HG02571 (cell line): ENCODE results near the gene HSPB8.

ENCODE experiments used
- ATAC-seq: cut with Tn5 transposase; IDR thresholded peaks from one replicate; pipeline ENCODE4 v1.9.1; 2021; ENCODE audit warnings: mild to moderate bottlenecking, moderate library complexity; ENCODE audit not compliant: unreplicated experiment

HSPB8 gene, protein sequence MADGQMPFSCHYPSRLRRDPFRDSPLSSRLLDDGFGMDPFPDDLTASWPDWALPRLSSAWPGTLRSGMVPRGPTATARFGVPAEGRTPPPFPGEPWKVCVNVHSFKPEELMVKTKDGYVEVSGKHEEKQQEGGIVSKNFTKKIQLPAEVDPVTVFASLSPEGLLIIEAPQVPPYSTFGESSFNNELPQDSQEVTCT

GRCh38 chr12:119178544-119179334 is at the start of gene HSPB8:
Gene HSPB8, plus strand, starts transcription at chr12:119178931. Its CDS starts 382 bp downstream, at chr12:119179313.
- no peak for ATAC-seq

DNA sequence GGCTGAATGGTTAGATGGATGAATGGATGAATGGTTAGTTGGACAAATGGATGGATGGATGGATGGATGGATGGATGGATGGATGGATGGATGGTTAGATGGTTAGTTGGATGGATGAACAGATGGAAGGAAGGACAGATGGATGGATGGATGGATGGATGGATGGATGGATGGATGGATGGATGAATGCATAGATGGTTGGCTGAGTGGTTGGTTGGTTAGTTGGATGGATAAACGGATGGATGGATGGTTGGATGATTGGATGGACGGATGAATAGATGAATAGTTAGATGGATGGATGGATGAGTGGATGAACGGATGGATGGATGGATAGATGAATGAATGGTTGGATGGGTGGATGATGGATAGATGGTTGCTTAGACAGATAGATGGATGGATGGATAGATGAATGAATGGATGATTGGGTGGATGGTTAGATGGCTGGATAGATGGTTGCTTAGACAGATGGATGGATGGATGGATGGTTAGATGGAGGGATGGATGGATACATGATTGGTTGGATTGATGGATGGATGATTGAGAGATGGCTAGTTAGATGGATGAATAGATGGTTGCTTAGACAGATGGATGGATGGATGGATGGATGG is 48.8 kb upstream of the HSPB8 start:
- no peak for ATAC-seq

DNA sequence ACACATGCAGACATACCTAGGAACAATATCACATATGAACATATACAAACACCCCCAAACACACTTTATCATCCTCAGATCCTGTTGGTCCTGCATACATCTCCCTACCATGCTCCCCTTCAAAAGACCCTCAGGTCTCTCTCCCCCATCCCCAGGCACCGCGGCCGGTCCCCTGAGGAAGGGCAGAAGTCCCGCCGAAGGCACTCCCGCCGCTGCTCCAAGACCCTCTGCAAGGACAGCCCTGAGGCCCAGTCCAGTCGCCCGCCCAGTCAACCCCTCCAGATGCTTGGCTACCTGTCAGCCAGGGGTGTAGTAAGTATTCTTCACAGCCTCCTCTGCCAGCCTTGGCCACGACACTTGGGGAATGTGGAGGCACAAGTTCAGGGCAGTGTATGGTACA is 48.2 kb upstream of the HSPB8 start:
- ATAC-seq, result no peak

DNA sequence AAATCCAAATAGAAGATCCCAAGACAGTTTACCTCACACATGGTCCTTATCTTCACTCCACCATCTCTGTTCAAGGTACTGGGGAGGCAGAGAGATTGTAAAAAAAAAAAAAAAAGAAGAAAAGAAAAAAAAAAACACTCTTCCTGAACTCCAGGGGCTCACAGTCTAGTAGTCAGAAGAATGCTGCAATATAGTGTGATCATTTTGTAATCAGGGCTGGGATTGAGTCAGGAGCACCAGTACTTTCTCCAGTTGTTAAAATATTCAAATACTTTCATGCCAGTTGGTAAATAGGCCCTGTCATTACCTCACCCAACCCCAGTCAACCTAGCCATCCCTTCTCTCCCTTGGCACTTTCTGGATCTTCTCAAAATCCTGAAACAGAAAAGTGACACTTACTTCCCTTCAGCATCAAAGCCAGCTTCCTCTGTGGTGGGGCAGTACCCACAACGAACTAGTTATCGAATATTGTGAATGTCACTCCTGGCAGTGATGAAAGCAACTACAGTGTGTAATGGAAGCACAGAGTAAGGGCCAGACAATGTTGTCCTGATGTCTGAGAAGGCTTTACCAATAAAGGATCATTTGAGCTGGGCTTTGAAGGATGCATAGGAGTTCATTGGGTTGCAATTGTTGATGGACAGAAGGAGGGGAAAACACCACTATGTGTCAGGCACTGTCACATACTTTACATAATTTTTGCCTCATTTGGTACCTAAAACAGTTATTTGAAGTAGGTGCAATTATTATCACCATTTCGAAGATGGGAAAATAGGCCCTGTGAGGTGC is 44.3 kb upstream of the HSPB8 start:
- ATAC-seq, result no peak

- ATAC-seq, result no peak
Observed at GRCh38 chr12:119136811-119137410, 41.8 kb upstream of the HSPB8 start.

DNA sequence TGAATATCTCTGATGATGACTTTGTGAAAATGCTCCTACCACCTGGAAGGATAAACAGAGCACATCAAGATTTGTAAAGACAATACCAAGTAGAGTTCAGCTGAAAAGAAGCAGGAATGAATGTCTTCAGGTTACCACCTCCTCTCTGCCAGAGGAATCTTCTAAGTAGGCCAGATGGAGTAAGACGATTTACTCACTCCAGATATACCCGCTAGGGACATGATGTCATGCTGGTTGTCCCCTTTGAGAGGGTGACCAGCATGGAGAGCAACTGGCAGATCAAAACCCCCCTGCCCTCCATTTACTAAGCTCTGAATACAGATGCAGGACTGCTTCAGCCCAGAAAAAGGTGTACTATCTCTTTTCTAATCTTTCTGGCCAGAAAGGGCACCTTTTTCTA is 39.3 kb upstream of the HSPB8 start:
- no peak for ATAC-seq

GRCh38 chr12:119145367-119145766 is 33.4 kb upstream of the HSPB8 start:
- ATAC-seq, result no peak

GRCh38 chr12:119147847-119148448 is 30.8 kb upstream of the HSPB8 start:
- no peak for ATAC-seq

GRCh38 chr12:119149270-119149669 is 29.5 kb upstream of the HSPB8 start:
- ATAC-seq, result no peak

GRCh38 chr12:119151445-119152026 is 27.2 kb upstream of the HSPB8 start:
- no peak for ATAC-seq

- no peak for ATAC-seq
Observed at GRCh38 chr12:119153477-119154434, 25.0 kb upstream of the HSPB8 start.

DNA sequence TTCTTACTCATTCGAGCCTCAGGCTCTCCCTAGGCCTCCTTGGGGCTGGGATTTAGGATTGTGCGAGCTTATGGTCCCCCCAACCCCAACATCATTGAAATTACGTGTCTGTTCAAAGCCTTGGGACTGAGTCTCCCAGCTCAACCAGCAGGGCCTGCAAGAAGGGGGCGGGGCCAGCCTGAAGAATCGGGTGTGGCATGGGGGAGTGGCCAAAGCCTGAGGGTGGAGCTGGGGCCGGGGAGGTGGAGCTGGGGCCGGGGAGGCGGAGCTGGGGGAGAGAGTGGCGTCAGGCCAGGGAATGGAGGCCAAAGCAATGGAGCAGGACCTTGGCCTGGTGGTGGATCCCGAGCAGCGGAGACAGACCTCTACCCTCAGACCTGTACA is 24.3 kb upstream of the HSPB8 start:
- ATAC-seq, result no peak

DNA sequence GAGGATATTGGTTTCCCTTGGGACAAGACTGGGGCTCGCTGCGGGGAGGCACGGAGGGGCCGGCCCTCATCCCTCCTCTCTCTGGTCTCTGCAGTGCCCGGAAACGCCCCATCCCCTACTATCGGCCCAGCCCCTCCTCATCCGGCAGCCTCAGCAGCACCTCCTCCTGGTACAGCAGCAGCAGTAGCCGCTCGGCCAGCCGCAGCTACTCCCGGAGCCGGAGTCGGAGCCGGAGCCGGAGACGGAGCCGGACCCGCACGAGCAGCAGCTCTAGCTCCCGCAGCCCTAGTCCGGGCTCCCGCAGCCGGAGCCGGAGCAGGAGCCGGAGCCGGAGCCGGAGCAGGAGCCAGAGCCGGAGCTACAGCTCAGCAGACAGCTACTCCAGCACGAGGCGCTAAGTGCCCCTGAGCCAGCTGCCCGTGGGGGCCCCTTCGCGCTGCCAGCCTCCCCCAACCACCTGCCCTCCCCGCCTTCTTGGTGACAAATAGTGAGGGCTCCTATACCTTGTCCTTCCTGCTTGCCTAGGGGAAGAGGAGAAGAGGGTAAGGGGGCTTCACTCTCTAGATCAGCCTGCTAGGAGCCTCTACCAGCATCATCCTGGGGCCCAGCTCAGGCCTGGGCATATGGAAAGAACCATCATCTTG is 22.2 kb upstream of the HSPB8 start:
- no peak for ATAC-seq

GRCh38 chr12:119157528-119157927 is 21.2 kb upstream of the HSPB8 start:
- ATAC-seq, result no peak

- ATAC-seq, result no peak
Observed at GRCh38 chr12:119157978-119158377, 20.8 kb upstream of the HSPB8 start.

DNA sequence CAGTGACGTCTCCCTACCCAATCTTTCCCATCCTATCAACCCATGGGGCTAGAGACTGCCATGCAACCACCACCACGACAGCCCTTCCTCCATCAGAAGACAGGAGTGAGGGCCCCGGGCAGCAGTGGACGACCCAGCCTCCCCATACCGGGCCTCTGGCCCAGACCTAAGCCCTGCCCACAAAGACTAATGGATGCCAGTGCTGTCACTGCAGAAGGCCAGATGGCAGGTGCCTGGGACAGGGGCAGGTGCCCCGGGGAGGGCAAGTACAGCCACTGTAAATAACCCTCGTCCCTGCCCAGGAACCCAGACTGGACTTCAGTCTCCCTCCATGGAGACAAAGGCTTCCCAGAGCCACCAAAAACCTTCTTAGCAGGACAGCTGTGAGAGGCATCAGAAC is 20.3 kb upstream of the HSPB8 start:
- no peak for ATAC-seq

DNA sequence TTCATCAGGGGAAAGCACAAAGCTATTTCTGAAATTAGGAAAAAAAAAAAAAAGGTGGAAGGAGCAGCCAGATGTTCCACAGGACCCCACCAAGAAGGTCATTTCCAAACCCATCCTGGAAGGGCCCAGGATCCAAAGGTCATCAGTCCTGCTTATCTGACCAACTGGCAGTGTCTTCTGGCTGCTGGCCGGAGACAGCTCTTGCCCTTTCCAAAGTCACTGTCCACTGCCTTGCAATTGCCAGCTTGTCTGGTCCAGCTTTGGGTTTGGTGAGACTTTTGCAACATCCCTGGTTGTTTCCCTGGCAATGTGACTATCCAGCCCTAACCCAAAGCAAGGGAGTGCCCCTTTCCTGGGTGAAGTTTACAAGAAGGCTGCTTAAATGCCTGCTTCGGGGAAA is 18.9 kb upstream of the HSPB8 start:
- ATAC-seq, result no peak

DNA sequence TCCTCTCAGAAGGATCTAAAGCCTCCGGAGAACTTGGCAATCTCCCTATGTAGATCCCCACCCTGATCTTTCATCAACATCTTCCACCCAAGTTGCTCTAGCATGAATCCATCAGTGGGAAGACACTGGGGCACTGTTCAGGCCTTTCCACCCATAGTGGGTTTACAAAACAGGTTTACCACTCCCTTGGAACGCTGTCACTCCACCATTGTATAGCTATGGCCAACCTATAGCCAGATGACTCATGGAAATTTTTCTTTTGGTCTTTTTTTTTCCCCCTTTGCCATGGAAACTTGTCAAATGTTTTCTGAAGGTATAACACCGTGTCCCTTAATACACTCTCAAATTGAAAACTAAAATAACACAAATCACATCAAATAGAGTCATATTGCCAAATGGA is 10.8 kb upstream of the HSPB8 start:
- ATAC-seq, result no peak

- ATAC-seq, result no peak
Observed at GRCh38 chr12:119168721-119169120, 10.0 kb upstream of the HSPB8 start.
